Endothelial cell of umbilical vein (primary cell): ENCODE data around the gene EML1. TPM values are rescaled to one million over a fixed set of nuclear protein-coding genes. Genes with fewer than 3 reads are reported as not detected.

ENCODE experiments used
- BruUV-seq: library from RNA; stranded (reverse); fragments of 400-500 nt; replicated peaks from 2 replicates; lab custom pipeline; 2021; lab: Mats Ljungman, UMichigan
- CTCF ChIA-PET: fragments of 300-600, 350-600 bp; sonication (Branson Sonifier 250); formaldehyde crosslinking; loops from one replicate; lab custom pipeline; 2021; ENCODE audit warnings: antibody characterized with exemption, inconsistent platforms; lab: Charles Lee
- POLR2A ChIA-PET: fragments of 300-600, 350-600 bp; sonication (Branson Sonifier 250); formaldehyde crosslinking; loops from one replicate; lab custom pipeline; 2021; ENCODE audit warnings: antibody characterized with exemption, inconsistent platforms; lab: Charles Lee
- DNase-seq: peaks from one replicate; pipeline ENCODE4 v3.0.0-alpha.2; 2011; ENCODE audit warnings: low read depth, low spot score
- FAIRE-seq: peaks from 2 replicates; lab custom pipeline; 2011; peaks lifted over from hg19 to GRCh38; lab: Jason Lieb, UNC
- H2AFZ ChIP-seq: 2 replicates; pipeline ENCODE4 v1.6.0; 2012; ENCODE audit warnings: low read depth, low read length, control low read depth, inconsistent platforms
- H3K27ac ChIP-seq: 2 replicates; pipeline ENCODE4 v1.5.1; 2011; ENCODE audit warnings: low read depth, mild to moderate bottlenecking, control low read depth, low read length, moderate library complexity; ENCODE audit not compliant: insufficient read depth
- H3K27me3 ChIP-seq, 2 experiments: 2 replicates each; pipeline versions ENCODE4 v1.6.0 to v1.6.1; 2011; ENCODE audit warnings: low read length in 2 of 2, mixed read lengths in 1 of 2; ENCODE audit not compliant: control insufficient read depth in 2 of 2, insufficient read depth in 2 of 2
- H3K36me3 ChIP-seq, 2 experiments: 2 replicates in 1 of 2; 3 replicates in 1 of 2; pipeline ENCODE4 v1.5.1; 2011; ENCODE audit warnings: low read length in 2 of 2, mild to moderate bottlenecking in 1 of 2, moderate library complexity in 1 of 2; ENCODE audit not compliant: control insufficient read depth in 2 of 2, insufficient read depth in 2 of 2; ENCODE audit errors: extremely low read depth in 1 of 2
- H3K4me1 ChIP-seq: 3 replicates; pipeline ENCODE4 v1.5.1; 2011; ENCODE audit warnings: mild to moderate bottlenecking, low read length; ENCODE audit not compliant: control insufficient read depth, insufficient read depth; ENCODE audit errors: extremely low read depth
- H3K4me2 ChIP-seq: 2 replicates; pipeline ENCODE4 v1.6.1; 2011; ENCODE audit warnings: low read length, control low read depth, mixed read lengths; ENCODE audit not compliant: insufficient read depth
- H3K4me3 ChIP-seq, 3 experiments: fragments of 200-600 bp in 1 of 3; sonication (generic), shearing (Covaris generic) in 1 of 3; replicated peaks in 1 of 3; 2 replicates each; pipeline ENCODE4 v1.5.1; 2011 to 2016; ENCODE audit warnings: control low read depth in 3 of 3, low read length in 3 of 3, mild to moderate bottlenecking in 2 of 3, inconsistent platforms in 1 of 3, low read depth in 1 of 3, moderate library complexity in 1 of 3; ENCODE audit not compliant: insufficient read depth in 1 of 3
- H3K79me2 ChIP-seq: 2 replicates; pipeline ENCODE4 v1.6.0; 2012; ENCODE audit warnings: low read length, inconsistent platforms; ENCODE audit not compliant: control insufficient read depth, insufficient read depth
- H3K9ac ChIP-seq: replicated peaks from 2 replicates; pipeline ENCODE3; 2011; ENCODE audit warnings: low read length, control low read depth; ENCODE audit not compliant: insufficient read depth; ENCODE audit errors: extremely low read depth
- H3K9me1 ChIP-seq: replicated peaks from 3 replicates; pipeline ENCODE4 v1.6.0; 2011; ENCODE audit warnings: mild to moderate bottlenecking, low read length; ENCODE audit not compliant: control insufficient read depth, insufficient read depth; ENCODE audit errors: extremely low read depth
- H3K9me3 ChIP-seq: replicated peaks from 2 replicates; pipeline ENCODE4 v1.5.1; 2012; ENCODE audit warnings: low read length, inconsistent platforms; ENCODE audit not compliant: control insufficient read depth, insufficient read depth
- H4K20me1 ChIP-seq: replicated peaks from 2 replicates; pipeline ENCODE3; 2011; ENCODE audit warnings: mild to moderate bottlenecking, low read length; ENCODE audit not compliant: control insufficient read depth, insufficient read depth; ENCODE audit errors: extremely low read depth
- EZH2 ChIP-seq: IDR thresholded peaks from 2 replicates; pipeline ENCODE4 v1.6.1; 2012; ENCODE audit warnings: borderline replicate concordance, low read depth, mild to moderate bottlenecking, moderate library complexity, low read length, inconsistent platforms; ENCODE audit not compliant: severe bottlenecking
- FOS ChIP-seq: IDR thresholded peaks from 2 replicates; pipeline ENCODE4 v1.6.1; 2011; ENCODE audit warnings: mild to moderate bottlenecking, low read length, moderate library complexity, borderline replicate concordance; ENCODE audit not compliant: insufficient read depth
- GATA2 ChIP-seq: IDR thresholded peaks from 2 replicates; pipeline ENCODE4 v1.7.0; 2011; ENCODE audit warnings: low read depth, mild to moderate bottlenecking, moderate library complexity, mixed read lengths, low read length; ENCODE audit not compliant: insufficient read length, insufficient read depth
- JUN ChIP-seq: IDR thresholded peaks from 2 replicates; pipeline ENCODE4 v1.6.1; 2011; ENCODE audit warnings: borderline replicate concordance, low read depth; ENCODE audit not compliant: insufficient read length, insufficient read depth
- POLR2A ChIP-seq: IDR thresholded peaks from 2 replicates; pipeline ENCODE4 v1.6.1; 2012; ENCODE audit warnings: low read depth, mild to moderate bottlenecking, control low read depth, low read length
- POLR2AphosphoS5 ChIP-seq: IDR thresholded peaks from 2 replicates; pipeline ENCODE4 v1.6.1; 2012; ENCODE audit warnings: low read depth, mild to moderate bottlenecking, control low read depth, low read length, moderate library complexity; ENCODE audit not compliant: insufficient read depth
- dilution Hi-C: fragments of 300-500 bp; cut with MboI; formaldehyde crosslinking; loops from one replicate; pipeline ENCODE4 v1.15.0; 2019; ENCODE audit warnings: low sequenced_read_pairs; ENCODE audit not compliant: extremely low pct_ligation_motif_present
- intact Hi-C: fragments of 100-400 bp; cut with micrococcal nuclease; formaldehyde crosslinking; loops from one replicate; pipeline ENCODE4 v1.10.0; 2022
- polyA plus RNA-seq, 4 experiments: library from polyadenylated mRNA; depleted of rRNA in 3 of 4; stranded (reverse) in 3 of 4; unstranded in 1 of 4; fragments of >200 nt; gene quantifications; 2 replicates each; pipeline versions ENCODE4 v1.2.1 to v1.2.3, GENCODE V29; 2011 to 2012; ENCODE audit warnings: missing spikeins in 1 of 4
- total RNA-seq: library from RNA; stranded (reverse); gene quantifications from 2 replicates; pipeline ENCODE4 v1.2.3, GENCODE V29; 2021

EML1 gene
- total and polyA plus RNA-seq, 2 donors (not counting 3 experiments of a cell fraction or from before 2014, with no cell fraction given): 22.9 to 33.0 TPM

GRCh38 chr14:99750746-99751450 is 42.3 kb upstream of the EML1 start:
- Histone ChIP-seq H3K4me2 (no peak overlapping the region), H3K9me1 (no peaks in the 10 kb centered on the region), H3K27me3 (no peaks in the 10 kb centered on the region), H3K4me1 (peaks cover 62% of the 10 kb centered on the region), H3K9me3 (no peaks in the 10 kb centered on the region), H3K27ac (no peak overlapping the region), H3K9ac (no peak overlapping the region), H2AFZ (no peak overlapping the region), H3K79me2 (no peaks in the 10 kb centered on the region), H3K4me3 (no peak overlapping the region), H3K36me3 (no peaks in the 10 kb centered on the region), H4K20me1 (no peaks in the 10 kb centered on the region)
- TF ChIP-seq GATA2 (no peak), JUN (no peak), POLR2AphosphoS5 (no peak), FOS (no peak), POLR2A (no peak), EZH2 (no peak)
- dilution Hi-C loops (no loop called here), intact Hi-C loops (loop anchor here (5.0 to 10.0 kb wide), 3 partner anchors 149 to 634 kb away; partner anchors contain the start of gene CCDC85C)
- no TSS peak for BruUV-seq
- ChIA-PET CTCF (interaction anchor here (1.0 to 2.7 kb wide), 6 partner anchors 8 to 20 kb away, joined by 3 to 16 read pairs (median 5); no protein-coding TSS in a partner anchor), POLR2A (no interaction called here)
- FAIRE-seq (no peak), DNase-seq (no peak)
